Measurements from ENCODE around the gene PDGFA.

Gene PDGFA

GRCh38 chr7:490461-491291 lies 29.0 kb downstream of the PDGFA start:
- DNase-seq (ENCODE audit: low read depth), result no peak

DNA sequence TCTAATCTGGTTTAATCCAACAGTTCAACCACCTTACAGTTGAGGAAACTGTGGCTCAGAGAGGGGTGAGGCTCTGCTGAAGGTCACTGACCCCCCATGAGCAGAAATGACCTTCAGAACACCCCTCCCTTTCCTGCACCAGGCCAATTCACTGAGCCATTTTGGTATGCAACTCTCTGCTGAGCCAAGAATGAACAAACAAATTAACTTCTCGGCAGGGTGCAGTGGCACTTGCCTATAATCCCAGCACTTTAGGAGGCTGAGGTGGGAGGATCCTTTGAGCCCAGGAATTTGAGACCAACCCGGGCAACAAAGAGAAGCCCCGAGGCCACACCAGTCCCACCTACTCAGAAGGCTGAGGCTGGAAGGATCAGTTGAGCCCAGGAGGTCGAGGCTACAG lies 29.8 kb downstream of the PDGFA start:
- no peak for DNase-seq (ENCODE audit: low read depth)

DNA sequence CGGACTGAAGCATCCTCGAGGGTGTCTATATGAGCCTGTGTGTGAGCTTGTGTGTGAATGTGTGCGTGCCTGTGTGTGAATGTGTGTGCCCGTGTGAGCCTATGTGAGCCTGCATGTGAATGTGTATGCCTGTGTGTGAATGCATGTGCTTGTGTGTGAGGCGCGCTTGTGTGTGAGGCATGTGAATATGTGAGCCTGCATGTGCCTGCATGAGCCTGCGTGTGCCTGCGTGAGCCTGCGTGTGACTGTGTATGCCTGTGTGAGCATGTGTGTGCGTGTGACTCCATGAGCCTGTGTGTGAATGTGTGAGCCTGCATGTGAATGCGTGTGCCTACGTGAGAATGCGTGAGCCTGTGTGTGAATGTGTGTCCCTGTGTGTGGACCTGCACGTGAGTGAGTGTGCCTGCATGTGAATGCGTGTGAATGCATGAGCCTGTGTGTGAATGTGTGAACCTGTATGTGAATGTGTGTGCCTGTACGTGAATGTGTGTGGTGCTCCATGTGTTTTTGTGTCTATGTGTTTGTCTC lies 33.4 kb downstream of the PDGFA start:
- DNase-seq (ENCODE audit: low read depth), result no peak

DNA sequence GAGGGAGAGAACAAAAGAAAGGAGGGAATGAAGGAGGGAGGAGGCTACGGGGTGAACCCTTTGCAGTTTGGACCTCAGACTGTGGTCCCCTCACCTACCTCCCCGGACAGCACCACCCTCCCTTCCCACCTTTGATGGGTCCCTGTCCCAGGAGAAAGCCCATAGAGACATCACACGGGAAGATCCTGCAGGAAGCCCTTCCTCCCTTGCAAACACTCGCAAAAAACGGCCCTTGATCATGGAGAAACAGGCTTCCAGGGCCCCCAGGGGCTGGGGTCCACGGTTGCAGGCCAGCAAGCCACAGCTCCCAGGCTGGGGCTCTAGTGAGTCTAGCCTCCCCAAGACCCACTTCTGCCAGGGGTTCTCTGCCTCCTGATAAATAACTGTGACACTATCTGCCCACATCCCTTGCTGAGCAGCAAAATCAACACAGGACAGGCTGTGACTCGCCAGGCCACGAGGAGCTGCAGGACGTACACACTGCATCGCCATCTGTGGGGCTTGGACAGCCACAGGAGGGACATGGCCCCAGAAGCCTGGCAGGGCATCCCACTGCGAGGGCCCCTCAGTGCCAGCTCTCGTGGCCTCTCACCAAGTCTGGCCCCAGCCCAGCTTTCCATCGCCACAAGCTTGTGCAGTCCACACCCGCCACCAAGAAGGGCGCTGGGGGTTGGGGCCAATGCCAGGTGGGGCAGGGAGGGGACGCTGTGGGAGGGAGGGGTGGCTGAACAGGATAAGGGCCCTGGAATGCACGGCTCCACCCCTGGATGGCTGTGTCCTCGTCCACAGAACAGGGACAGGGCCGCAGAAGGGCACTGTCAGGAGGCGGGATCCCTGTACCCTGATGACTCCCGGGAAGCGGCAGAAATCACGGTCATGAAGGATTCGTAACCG lies 34.2 kb downstream of the PDGFA start:
- no peak for DNase-seq (ENCODE audit: low read depth)

GRCh38 chr7:484356-485101 lies 35.1 kb downstream of the PDGFA start:
- no peak for DNase-seq (ENCODE audit: low read depth)

- no peak for DNase-seq (ENCODE audit: low read depth)
These were observed 35.8 kb downstream of the PDGFA start for GRCh38 chr7:483656-484355.

DNA sequence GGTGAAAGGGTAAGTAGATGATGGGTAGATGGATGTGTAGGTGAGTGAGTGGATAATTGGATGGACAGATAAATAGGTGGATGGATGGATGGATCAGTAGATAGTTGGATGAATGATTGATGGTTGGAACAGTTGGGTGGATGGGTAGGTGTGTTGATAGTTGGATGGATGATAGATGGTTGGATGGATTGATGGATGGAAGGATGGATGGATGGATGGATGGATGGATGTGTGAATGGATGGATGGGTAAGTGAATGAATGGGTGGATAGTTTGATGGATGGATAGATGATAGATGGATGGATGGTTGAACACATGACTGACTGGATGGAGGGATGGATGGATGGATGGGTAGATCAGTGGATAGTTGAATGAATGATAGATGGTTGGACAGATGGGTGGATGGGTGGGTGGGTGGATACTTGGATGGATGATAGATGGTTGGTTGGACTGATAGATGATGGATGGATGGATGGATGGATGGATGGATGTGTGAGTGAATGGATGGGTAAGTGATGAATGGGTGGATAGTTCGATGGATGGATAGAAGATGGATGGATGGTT lies 37.0 kb downstream of the PDGFA start:
- DNase-seq (ENCODE audit: low read depth), result no peak

DNA sequence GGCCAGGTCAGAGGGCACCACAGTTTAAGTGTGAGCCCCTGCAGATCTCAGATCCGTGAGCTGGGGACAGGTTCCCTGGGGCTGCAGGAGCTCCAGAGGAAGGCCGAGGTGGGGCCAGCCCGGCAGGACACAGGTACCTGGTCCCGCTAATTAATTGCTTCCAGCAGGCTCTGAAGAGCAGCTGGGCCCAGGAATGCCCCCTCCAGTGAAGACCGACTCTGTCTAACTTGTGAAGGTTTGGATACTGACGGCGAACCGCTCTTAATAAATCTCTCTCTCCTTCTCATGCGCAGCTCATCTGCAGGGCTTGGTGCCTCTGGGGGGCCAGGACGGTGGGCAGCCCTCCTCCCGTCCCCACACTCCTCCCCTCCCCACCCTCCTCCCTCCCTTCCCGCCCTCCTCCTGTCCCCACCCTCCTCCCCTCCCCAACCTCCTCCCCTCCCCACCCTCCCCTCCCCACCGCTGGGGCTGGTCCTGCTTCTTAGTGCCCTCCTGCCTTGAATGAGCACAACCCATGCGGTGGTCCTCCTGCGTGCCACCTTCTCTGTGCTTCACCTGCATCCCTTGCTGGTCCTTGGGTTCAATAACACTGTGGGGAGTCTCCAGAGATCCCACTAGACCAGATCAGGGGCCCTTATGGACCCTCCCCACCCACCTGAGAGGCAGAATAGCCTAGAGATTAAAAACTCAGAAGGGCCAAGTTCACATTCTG lies 38.3 kb downstream of the PDGFA start:
- DNase-seq (ENCODE audit: low read depth), result no peak

- no peak for DNase-seq (ENCODE audit: low read depth)
These were observed 39.0 kb downstream of the PDGFA start for GRCh38 chr7:480531-481218.

GRCh38 chr7:479948-480499 lies 39.6 kb downstream of the PDGFA start:
- no peak for DNase-seq (ENCODE audit: low read depth)

DNA sequence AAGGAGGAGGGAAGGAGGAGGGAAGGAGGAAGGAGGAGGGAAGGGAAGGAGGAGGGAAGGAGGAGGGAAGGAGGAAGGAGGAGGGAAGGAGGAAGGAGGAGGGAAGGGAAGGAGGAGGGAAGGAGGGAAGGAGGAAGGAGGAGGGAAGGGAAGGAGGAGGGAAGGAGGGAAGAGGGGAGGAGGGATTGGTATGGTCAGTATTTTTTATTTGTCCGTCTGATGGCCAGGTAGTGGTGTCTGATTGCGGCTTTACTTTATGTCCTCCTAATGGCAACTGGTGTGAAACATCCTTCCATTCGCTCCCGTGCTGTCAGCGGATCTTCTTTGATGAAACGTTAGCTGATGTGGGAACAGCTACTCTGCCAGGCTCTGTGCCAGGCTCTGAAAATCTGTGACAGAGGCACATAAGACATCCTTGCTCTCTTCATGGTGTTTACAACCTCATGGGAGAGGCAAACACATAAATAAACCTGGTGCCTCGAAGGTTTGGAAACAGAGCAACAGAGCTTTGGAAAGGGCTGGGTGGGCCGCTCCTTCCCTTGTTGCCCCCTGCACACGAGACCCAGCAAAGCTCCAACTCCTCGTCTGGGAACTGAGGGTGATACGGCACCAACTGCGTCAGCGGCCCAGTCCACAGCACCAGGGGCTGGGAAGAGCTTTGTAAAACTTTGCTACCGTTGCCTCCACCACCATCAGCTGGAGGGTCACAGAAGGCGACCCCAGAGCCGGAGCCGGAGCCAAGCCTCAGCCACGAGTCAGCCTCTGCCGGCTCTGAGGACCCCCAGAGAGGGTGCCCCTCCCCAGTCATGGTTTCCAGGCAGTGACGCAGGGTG lies 40.3 kb downstream of the PDGFA start:
- DNase-seq (ENCODE audit: low read depth), result no peak

- no peak for DNase-seq (ENCODE audit: low read depth)
These were observed 41.9 kb downstream of the PDGFA start for GRCh38 chr7:477626-478220.

GRCh38 chr7:476736-477360 lies 42.8 kb downstream of the PDGFA start:
- DNase-seq (ENCODE audit: low read depth), result no peak

DNA sequence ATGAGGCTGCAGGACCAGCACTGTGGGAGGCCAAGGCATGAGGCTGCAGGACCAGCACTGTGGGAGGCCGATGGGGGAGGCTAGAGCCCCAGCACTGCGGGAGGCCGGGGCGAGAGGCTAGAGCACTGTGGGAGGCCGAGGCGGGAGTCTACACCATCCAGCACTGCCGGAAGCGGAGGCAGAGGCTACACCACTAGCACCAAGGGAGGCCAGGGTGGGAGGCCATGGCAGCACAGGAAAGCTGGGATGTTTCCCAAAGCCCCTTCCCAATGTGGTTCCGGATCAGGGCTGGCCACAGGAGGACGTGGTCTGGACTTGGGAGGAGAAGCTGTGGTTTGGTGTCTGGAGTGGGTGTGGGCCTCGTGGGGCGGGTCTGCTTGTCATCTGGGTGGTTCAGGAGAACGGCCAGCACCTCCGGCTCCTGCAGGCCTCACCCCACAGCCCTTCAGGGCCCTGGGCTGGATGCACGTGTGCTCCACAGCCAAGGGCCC lies 43.6 kb downstream of the PDGFA start:
- no peak for DNase-seq (ENCODE audit: low read depth)

GRCh38 chr7:475425-475728 lies 44.3 kb downstream of the PDGFA start:
- DNase-seq (ENCODE audit: low read depth), result no peak

DNA sequence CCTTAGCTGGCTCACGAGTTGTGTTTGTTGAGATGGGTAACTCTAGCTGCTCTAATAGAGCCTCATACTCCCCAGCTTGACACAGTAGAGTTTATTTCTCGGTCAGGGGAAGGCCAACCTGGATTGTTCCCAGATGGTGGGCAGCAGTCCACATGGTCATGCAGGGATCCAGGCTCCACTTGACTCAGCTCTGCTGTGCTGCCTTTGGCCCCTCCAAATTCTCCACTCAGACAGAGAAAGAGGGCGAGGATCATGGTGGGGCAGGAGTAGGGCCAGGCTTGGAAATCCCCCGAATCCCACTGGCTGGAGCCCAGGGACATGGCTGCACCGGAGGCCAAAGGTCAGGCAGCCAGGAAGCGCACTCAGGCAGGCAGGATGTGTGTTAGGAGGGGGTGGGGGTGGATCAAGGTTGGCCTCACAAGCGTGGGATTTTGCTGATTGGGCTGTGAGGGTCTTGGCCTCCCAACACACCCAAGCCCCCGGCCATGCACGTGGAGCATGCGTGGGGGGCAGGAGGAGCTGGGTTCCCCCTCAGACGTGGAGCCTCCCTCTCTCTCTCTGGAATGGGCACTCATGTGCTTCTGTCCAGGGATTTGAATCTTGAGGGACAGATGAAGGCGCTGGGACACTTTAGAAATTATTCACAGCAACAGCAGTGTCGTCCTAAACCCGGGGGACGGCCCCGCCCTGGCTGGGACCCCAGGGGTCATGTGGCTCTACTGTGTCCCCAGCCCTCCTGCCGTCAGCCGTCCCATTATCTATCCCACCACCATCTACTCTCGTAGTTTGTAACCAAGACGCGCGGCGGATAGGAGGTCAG lies 44.8 kb downstream of the PDGFA start:
- DNase-seq (ENCODE audit: low read depth), result no peak
